ENCODE data around the gene MIR17HG.
A peak's percentile ranks its signal among the peaks of the same experiment; 100 is the strongest.
"Not testable (repeated sequence)": the region's sequence is repeated elsewhere in the genome, so short reads cannot be mapped to it uniquely, and the experiment has no call there.

The MIR17HG gene

GRCh38 chr13:91347996-91348905 lies 764 bp downstream of the MIR17HG start:
- peak; percentile 63 for DNase-seq

GRCh38 chr13:91348906-91349435 lies 1.5 kb downstream of the MIR17HG start:
- DNase-seq, result peak; percentile 93

GRCh38 chr13:91349992-91350911 lies 2.8 kb downstream of the MIR17HG start:
- no peak for DNase-seq

GRCh38 chr13:91351123-91351522 lies 3.6 kb downstream of the MIR17HG start:
- DNase-seq, result no peak

GRCh38 chr13:91351980-91352379 lies 4.5 kb downstream of the MIR17HG start:
- no peak for DNase-seq

GRCh38 chr13:91352891-91353290 lies 5.4 kb downstream of the MIR17HG start:
- not testable (repeated sequence) for DNase-seq

- no peak for DNase-seq
Measured at GRCh38 chr13:91353494-91353893, 6.0 kb downstream of the MIR17HG start.

GRCh38 chr13:91355099-91355825 lies 7.8 kb downstream of the MIR17HG start:
- DNase-seq, result no peak

- no peak for DNase-seq
Measured at GRCh38 chr13:91355826-91356710, 8.6 kb downstream of the MIR17HG start.

- DNase-seq, result no peak
Measured at GRCh38 chr13:91356919-91357612, 9.6 kb downstream of the MIR17HG start.

- no peak for DNase-seq
Measured at GRCh38 chr13:91357613-91358386, 10.3 kb downstream of the MIR17HG start.

GRCh38 chr13:91358387-91358782 lies 10.9 kb downstream of the MIR17HG start:
- DNase-seq, result peak; percentile 31

GRCh38 chr13:91359111-91359510 lies 11.6 kb downstream of the MIR17HG start:
- DNase-seq, result no peak

- no peak for DNase-seq
Measured at GRCh38 chr13:91359631-91360030, 12.1 kb downstream of the MIR17HG start.

- DNase-seq, result no peak
Measured at GRCh38 chr13:91360246-91360751, 12.8 kb downstream of the MIR17HG start.

- DNase-seq, result no peak
Measured at GRCh38 chr13:91361755-91362271, 14.3 kb downstream of the MIR17HG start.

- DNase-seq, result no peak
Measured at GRCh38 chr13:91362908-91363307, 15.4 kb downstream of the MIR17HG start.

- DNase-seq, result no peak
Measured at GRCh38 chr13:91368101-91368500, 20.6 kb downstream of the MIR17HG start.

- DNase-seq, result no peak
Measured at GRCh38 chr13:91368676-91369440, 21.4 kb downstream of the MIR17HG start.
